ENCODE data around the gene HUNK.

DNA sequence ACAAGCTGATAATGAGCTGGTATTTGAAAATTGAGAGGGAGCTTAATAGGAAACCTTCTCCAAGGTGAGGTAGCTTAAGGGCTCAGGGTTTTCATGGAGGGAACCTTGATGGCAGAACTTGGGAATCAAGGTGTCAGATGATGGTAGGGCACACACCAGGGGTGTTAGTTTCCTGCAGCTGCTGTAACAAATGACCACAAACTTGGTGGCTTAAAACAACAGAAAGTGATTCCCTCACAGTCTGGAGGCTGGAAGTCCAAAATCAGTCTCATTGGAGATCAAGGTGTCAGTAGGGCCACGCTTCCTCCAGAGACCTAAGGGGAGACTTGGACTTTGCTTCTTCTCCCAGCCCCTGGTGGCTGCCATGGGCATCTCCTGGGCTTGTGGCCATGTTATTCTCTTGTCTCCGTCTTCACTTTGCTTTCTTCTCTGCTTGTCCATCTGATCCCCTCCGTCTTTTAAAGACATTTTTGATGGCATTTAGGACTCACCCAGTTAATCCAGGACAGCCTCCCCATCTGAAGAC is 45.5 kb downstream of the HUNK start:
- TF ChIP-seq, protein P1, sequence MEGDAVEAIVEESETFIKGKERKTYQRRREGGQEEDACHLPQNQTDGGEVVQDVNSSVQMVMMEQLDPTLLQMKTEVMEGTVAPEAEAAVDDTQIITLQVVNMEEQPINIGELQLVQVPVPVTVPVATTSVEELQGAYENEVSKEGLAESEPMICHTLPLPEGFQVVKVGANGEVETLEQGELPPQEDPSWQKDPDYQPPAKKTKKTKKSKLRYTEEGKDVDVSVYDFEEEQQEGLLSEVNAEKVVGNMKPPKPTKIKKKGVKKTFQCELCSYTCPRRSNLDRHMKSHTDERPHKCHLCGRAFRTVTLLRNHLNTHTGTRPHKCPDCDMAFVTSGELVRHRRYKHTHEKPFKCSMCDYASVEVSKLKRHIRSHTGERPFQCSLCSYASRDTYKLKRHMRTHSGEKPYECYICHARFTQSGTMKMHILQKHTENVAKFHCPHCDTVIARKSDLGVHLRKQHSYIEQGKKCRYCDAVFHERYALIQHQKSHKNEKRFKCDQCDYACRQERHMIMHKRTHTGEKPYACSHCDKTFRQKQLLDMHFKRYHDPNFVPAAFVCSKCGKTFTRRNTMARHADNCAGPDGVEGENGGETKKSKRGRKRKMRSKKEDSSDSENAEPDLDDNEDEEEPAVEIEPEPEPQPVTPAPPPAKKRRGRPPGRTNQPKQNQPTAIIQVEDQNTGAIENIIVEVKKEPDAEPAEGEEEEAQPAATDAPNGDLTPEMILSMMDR (IDR thresholded peaks at IDR 0.05; ENCODE audit: poor library complexity): no peak
- TF ChIP-seq EZH2 (IDR thresholded peaks at IDR 0.05; ENCODE audit: borderline replicate concordance): no peak
